Uterus (tissue), 2 donors: ENCODE data around the gene DNM3.

Source experiments
- CTCF ChIP-seq, 4 experiments: fragments of 200-600 bp in 2 of 4; fragments of 450-650 bp in 2 of 4; sonication (generic) in 2 of 4; IDR thresholded peaks; one replicate each; pipeline ENCODE4 v1.5.1; 2016 to 2019; ENCODE audit warnings: antibody characterized with exemption in 4 of 4, mild to moderate bottlenecking in 2 of 4, moderate library complexity in 1 of 4
- POLR2A ChIP-seq, 2 donors: fragments of 450-650 bp; IDR thresholded peaks; one replicate each; pipeline ENCODE4 v1.6.1; 2016; ENCODE audit warnings: antibody characterized with exemption in 2 of 2, mild to moderate bottlenecking in 1 of 2, moderate library complexity in 1 of 2

GRCh38 chr1:172347416-172347815 is 506.1 kb downstream of the DNM3 start:
- TF ChIP-seq CTCF (IDR thresholded peaks at IDR 0.05) (no peak), POLR2A (IDR thresholded peaks at IDR 0.05) (no peak)
